ENCODE measurements around the gene NDOR1.

Gene NDOR1

DNA sequence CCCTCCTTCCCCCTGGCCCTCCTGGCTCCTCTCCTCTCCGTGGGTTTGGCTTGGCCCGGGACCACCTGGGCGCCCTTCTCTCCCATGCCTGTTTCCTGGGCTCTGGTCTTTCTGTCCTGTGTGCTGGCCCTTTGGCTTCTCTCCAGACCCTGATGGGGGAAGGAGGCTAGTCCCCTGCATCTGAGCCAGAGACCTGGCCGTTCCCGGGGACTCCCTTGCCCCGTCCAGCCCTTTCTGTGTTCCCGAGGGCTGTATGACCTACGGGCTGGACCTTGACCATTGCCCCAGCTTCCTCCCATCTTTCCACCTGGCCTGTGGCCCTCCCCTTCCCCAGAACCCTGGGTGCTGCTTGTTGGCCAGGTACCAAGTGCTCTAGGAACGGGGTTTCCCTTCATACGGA is 58.0 kb downstream of the NDOR1 start:
- TF ChIP-seq, protein P1, sequence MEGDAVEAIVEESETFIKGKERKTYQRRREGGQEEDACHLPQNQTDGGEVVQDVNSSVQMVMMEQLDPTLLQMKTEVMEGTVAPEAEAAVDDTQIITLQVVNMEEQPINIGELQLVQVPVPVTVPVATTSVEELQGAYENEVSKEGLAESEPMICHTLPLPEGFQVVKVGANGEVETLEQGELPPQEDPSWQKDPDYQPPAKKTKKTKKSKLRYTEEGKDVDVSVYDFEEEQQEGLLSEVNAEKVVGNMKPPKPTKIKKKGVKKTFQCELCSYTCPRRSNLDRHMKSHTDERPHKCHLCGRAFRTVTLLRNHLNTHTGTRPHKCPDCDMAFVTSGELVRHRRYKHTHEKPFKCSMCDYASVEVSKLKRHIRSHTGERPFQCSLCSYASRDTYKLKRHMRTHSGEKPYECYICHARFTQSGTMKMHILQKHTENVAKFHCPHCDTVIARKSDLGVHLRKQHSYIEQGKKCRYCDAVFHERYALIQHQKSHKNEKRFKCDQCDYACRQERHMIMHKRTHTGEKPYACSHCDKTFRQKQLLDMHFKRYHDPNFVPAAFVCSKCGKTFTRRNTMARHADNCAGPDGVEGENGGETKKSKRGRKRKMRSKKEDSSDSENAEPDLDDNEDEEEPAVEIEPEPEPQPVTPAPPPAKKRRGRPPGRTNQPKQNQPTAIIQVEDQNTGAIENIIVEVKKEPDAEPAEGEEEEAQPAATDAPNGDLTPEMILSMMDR (IDR thresholded peaks at IDR 0.05; ENCODE audit: low read depth, low read length, missing control alignments): no peak
- DNase-seq (ENCODE audit: extremely low read depth, low read depth): no peak
- no peak overlapping the region for H3K4me3 ChIP-seq (replicated peaks; ENCODE audit: low read depth, low read length)

DNA sequence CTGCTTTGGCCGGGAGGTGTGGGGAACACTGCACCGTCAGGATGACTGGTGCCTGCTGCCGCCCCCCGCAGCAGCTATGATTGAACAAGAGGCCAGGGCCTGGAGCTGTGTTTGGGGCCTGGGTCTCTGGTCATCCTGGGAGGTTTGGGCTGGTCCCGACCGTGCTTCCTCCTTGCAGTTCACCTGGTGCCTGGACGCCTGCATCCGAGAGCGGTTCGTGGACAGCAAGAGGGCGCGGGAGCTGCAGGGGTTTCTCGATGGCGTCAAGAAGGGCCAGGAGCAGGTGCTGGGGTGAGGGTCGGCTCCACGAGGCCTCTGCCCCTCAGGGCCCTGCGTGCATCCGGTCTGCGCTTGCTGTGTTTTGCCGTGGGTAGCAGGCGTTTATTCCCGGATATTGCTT is 58.6 kb downstream of the NDOR1 start:
- TF ChIP-seq, protein P1 (IDR thresholded peaks at IDR 0.05; ENCODE audit: low read depth, low read length, missing control alignments): no peak
- no peak overlapping the region for H3K4me3 ChIP-seq (replicated peaks; ENCODE audit: low read depth, low read length)
- no peak for DNase-seq (ENCODE audit: extremely low read depth, low read depth)

DNA sequence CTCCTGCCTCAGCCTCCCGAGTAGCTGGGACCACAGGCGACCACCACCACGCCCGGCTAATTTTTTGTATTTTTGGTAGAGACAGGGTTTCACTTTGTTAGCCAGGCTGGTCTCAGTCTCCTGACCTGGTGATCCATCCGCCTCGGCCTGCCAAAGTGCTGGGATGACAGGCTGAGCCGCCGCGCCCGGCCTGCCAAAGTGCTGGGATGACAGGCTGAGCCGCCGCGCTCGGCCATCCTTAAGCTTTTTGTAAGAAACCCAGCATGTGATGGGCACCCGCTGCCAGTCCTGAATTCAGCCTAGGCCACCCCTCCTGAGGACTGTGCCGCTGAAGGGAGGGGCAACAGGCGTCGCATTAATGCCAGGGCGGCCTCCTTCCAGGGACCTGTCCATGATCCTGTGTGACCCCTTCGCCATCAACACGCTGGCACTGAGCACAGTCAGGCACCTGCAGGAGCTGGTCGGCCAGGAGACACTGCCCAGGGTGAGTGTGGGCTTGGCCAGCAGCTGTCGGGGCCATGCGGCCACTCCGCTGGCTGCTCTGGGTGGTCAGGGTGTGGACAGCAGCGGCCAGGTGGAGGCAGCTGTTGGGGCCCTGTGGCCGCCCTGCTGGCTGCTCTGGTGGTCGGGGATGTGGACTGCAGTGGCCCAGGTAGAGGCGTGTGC is 60.1 kb downstream of the NDOR1 start:
- H3K4me3 ChIP-seq (replicated peaks; ENCODE audit: low read depth, low read length): no peak overlapping the region
- TF ChIP-seq, protein P1 (IDR thresholded peaks at IDR 0.05; ENCODE audit: low read depth, low read length, missing control alignments): no peak
- no peak for DNase-seq (ENCODE audit: extremely low read depth, low read depth)

DNA sequence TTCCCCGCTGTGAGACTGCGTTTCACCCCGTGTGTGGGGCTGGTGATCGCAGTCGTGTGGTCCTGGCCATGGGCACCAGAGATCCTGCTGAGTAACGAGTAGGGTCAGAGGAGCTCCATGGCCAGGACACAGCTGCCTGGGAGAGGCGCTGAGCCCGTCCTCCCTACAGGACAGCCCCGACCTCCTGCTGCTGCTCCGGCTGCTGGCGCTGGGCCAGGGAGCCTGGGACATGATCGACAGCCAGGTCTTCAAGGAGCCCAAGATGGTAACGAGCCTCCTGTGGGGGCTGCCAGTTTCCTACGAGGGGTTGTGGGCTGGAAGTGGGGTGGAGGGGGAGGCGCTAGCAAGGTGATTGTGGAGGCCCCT is 60.6 kb downstream of the NDOR1 start:
- TF ChIP-seq, protein P1 (IDR thresholded peaks at IDR 0.05; ENCODE audit: low read depth, low read length, missing control alignments): no peak
- DNase-seq (ENCODE audit: extremely low read depth, low read depth): no peak

More for the DNA sequence above, 60.6 kb downstream of the NDOR1 start:
- H3K4me3 ChIP-seq (replicated peaks; ENCODE audit: low read depth, low read length): no peak overlapping the region
